Measurements from ENCODE around the gene CXXC1. TPM values are rescaled to one million over a fixed set of nuclear protein-coding genes. Genes with fewer than 3 reads are reported as not detected.
A peak's percentile ranks its signal among the peaks of the same experiment; 100 is the strongest.

The CXXC1 gene
- total and polyA plus RNA-seq, 2 of the 13 experiments (the other 11 are each of a cell fraction or from before 2014, with no cell fraction given): 32.9 to 39.0 TPM

DNA sequence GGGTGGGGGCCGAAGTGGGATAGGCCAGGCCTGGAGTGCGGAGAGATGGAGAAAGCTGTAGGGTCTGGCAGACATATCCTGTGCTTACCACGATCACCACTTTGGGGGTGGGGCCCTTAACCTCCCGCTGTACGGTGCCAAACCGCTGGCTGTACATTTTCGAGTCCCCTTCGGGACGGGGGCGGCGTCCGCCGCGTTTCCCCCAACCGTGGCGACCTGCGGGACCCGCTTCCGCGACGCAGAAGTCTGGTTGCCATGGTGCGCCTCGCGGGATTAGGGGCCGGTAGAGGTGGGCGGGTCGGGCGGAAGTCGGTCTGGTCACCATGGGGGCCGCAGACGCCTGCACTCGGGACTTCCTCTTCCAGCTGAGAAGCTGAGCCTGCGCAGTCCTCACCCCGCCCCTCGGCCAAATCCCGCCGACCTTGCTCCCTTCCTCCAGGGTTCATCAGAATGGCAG, 21.2 kb downstream of the CXXC1 start, which contains the start of gene CFAP53 (continued):
- TF ChIP-seq, protein P1, sequence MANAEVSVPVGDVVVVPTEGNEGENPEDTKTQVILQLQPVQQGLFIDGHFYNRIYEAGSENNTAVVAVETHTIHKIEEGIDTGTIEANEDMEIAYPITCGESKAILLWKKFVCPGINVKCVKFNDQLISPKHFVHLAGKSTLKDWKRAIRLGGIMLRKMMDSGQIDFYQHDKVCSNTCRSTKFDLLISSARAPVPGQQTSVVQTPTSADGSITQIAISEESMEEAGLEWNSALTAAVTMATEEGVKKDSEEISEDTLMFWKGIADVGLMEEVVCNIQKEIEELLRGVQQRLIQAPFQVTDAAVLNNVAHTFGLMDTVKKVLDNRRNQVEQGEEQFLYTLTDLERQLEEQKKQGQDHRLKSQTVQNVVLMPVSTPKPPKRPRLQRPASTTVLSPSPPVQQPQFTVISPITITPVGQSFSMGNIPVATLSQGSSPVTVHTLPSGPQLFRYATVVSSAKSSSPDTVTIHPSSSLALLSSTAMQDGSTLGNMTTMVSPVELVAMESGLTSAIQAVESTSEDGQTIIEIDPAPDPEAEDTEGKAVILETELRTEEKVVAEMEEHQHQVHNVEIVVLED (CRISPR knock-in tag; IDR thresholded peaks at IDR 0.05; ENCODE audit: borderline replicate concordance): peak; percentile 52; the same call in 1 of the 2 replicates
- TF ChIP-seq, protein P2, sequence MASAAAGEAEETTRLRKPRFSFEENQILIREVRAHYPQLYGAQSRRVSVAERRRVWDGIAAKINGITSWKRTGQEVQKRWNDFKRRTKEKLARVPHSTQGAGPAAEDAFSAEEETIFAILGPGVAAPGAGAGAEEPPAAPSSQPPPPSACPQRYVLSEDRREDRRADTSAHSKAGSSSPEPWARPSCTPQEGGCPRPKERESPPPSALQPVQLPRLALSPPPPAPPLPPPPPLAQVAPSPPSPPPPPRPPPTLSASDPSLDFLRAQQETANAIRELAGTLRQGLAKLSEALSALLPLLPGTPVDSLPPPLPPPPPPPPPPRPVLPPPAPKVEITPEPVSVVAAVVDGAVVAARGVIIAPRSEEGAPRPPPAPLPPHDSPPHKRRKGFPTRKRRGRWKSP (CRISPR knock-in tag; IDR thresholded peaks at IDR 0.05): no peak
- TF ChIP-seq ZNF709 (CRISPR knock-in tag; IDR thresholded peaks at IDR 0.05): no peak
- TF ChIP-seq ZNF501 (CRISPR knock-in tag; IDR thresholded peaks at IDR 0.05): peak; percentile 83
- peak; percentile 99 for TF ChIP-seq AGO2 (optimal IDR thresholded peaks at IDR 0.05; ENCODE audit: low read depth, low read length)
- no peak for TF ChIP-seq HHEX (CRISPR knock-in tag; IDR thresholded peaks at IDR 0.05)
- TF ChIP-seq, protein P3, sequence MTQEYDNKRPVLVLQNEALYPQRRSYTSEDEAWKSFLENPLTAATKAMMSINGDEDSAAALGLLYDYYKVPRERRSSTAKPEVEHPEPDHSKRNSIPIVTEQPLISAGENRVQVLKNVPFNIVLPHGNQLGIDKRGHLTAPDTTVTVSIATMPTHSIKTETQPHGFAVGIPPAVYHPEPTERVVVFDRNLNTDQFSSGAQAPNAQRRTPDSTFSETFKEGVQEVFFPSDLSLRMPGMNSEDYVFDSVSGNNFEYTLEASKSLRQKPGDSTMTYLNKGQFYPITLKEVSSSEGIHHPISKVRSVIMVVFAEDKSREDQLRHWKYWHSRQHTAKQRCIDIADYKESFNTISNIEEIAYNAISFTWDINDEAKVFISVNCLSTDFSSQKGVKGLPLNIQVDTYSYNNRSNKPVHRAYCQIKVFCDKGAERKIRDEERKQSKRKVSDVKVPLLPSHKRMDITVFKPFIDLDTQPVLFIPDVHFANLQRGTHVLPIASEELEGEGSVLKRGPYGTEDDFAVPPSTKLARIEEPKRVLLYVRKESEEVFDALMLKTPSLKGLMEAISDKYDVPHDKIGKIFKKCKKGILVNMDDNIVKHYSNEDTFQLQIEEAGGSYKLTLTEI (CRISPR knock-in tag; conservative IDR thresholded peaks at IDR 0.05): no peak
- no peak for TF ChIP-seq NR2F2 (IDR thresholded peaks at IDR 0.05; ENCODE audit: borderline replicate concordance, low read depth)
- peak; percentile 20; the same call in 1 of the 2 replicates for TF ChIP-seq ZNF263 (CRISPR knock-in tag; IDR thresholded peaks at IDR 0.05)
- TF ChIP-seq ZNF569 (CRISPR knock-in tag; IDR thresholded peaks at IDR 0.05; ENCODE audit: borderline replicate concordance): no peak
- no peak for TF ChIP-seq ZNF691 (CRISPR knock-in tag; IDR thresholded peaks at IDR 0.05; ENCODE audit: borderline replicate concordance, low read depth)
- no peak for TF ChIP-seq DMAP1 (CRISPR knock-in tag; IDR thresholded peaks at IDR 0.05)
- TF ChIP-seq EHMT2 (IDR thresholded peaks at IDR 0.05; ENCODE audit: borderline replicate concordance, low read depth, low read length): no peak
- TF ChIP-seq, protein P4, sequence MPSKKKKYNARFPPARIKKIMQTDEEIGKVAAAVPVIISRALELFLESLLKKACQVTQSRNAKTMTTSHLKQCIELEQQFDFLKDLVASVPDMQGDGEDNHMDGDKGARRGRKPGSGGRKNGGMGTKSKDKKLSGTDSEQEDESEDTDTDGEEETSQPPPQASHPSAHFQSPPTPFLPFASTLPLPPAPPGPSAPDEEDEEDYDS (CRISPR knock-in tag; IDR thresholded peaks at IDR 0.05): no peak
- TF ChIP-seq DNMT1 (CRISPR knock-in tag; IDR thresholded peaks at IDR 0.05): no peak
- no peak for TF ChIP-seq SALL2 (CRISPR knock-in tag; IDR thresholded peaks at IDR 0.05)
- TF ChIP-seq NR2F1 (CRISPR knock-in tag; IDR thresholded peaks at IDR 0.05): no peak
- no peak for TF ChIP-seq ZNF737 (CRISPR knock-in tag; IDR thresholded peaks at IDR 0.05; ENCODE audit: borderline replicate concordance)
- TF ChIP-seq ETV5 (CRISPR knock-in tag; IDR thresholded peaks at IDR 0.05; ENCODE audit: borderline replicate concordance): peak; percentile 48; the same call in 1 of the 2 replicates
- TF ChIP-seq SRSF1 (optimal IDR thresholded peaks at IDR 0.05; ENCODE audit: low read depth, low read length): peak; percentile 79
- TF ChIP-seq ERF (CRISPR knock-in tag; IDR thresholded peaks at IDR 0.05): 0 out of 2 replicates have a peak, but pooled peaks have one; percentile 34
- 0 out of 2 replicates have a peak, but pooled peaks have one; percentile 23 for TF ChIP-seq IKZF5 (CRISPR knock-in tag; IDR thresholded peaks at IDR 0.05)
- TF ChIP-seq ZSCAN21 (CRISPR knock-in tag; IDR thresholded peaks at IDR 0.05; ENCODE audit: borderline replicate concordance): 0 out of 2 replicates have a peak, but pooled peaks have one; percentile 31
